ENCODE results near the gene GNB1L. TPM values are rescaled to one million over a fixed set of nuclear protein-coding genes. Genes with fewer than 3 reads are reported as not detected.

GNB1L gene
- total RNA-seq (2014; rRNA removed) (27.0 and 28.8 TPM in 2 replicates), Bru-seq, nascent RNA (percentile 51 among the genes with signal in this experiment), BruChase-seq, experiment 1, labeled RNA remaining after a 6-hour chase (percentile 70 among the genes with signal in this experiment), BruChase-seq, experiment 2, labeled RNA remaining after a 2-hour chase (percentile 68 among the genes with signal in this experiment)
- long read RNA-seq, full-length matches to known transcripts: 18 of 33 reads
- long read RNA-seq, partial matches to known transcripts: 1 of 33 reads
- long read RNA-seq, other reads (novel, unspliced or antisense): 14 of 33 reads

- TF ChIP-seq EZH2 (IDR thresholded peaks at IDR 0.05; ENCODE audit: low read length, unreplicated experiment): no peak
- peak; percentile 89 for TF ChIP-seq EZH2phosphoT487 (IDR thresholded peaks at IDR 0.05; ENCODE audit: borderline replicate concordance, low read length)
- TF ChIP-seq CTCF (conservative IDR thresholded peaks at IDR 0.05; ENCODE audit: low read depth, low read length): no peak
- TSS peak; percentile 49 for BruUV-seq (replicated peaks)
Observed at GRCh38 chr22:19854778-19855503, at the start of gene GNB1L, which contains the start of gene RTL10. GNB1L (minus strand) TSS chr22:19854874; CDS start chr22:19821355, 33,519 bp downstream. RTL10 (minus strand) TSS chr22:19854874; CDS start chr22:19852261, 2,613 bp downstream.

GRCh38 chr22:19904174-19904856 is 49.6 kb upstream of the GNB1L start:
- Histone ChIP-seq H3K36me3 (ENCODE audit: low read depth, low read length) (no peaks in the 10 kb centered on the region), H3K4me2 (ENCODE audit: low read length) (no peak overlapping the region), H3K9ac (ENCODE audit: low read length) (no peak overlapping the region), H3K9me2 (replicated peaks; ENCODE audit: low read length) (no peaks in the 10 kb centered on the region), H3K27me3 (ENCODE audit: low read length) (no peaks in the 10 kb centered on the region), H2AFZ (ENCODE audit: low read length) (no peak overlapping the region), H3K4me3 (ENCODE audit: low read length) (no peak overlapping the region), H3K79me2 (ENCODE audit: low read length) (no peaks in the 10 kb centered on the region), H4K20me1 (ENCODE audit: low read length) (no peaks in the 10 kb centered on the region), H3F3A (ENCODE audit: low read length, unreplicated experiment) (no peaks in the 10 kb centered on the region), H3K9me3 (ENCODE audit: low read length) (no peaks in the 10 kb centered on the region), H3K4me1 (ENCODE audit: insufficient read depth, low read length) (no peaks in the 10 kb centered on the region), H3K27ac (ENCODE audit: low read length) (no peak overlapping the region)
- BruUV-seq (replicated peaks): no TSS peak
- ChIA-PET CTCF (no interaction called here), POLR2A (ENCODE audit: unreplicated experiment) (no interaction called here)
- TF ChIP-seq CTCF (conservative IDR thresholded peaks at IDR 0.05; ENCODE audit: low read depth, low read length) (no peak), EZH2phosphoT487 (IDR thresholded peaks at IDR 0.05; ENCODE audit: borderline replicate concordance, low read length) (no peak), EZH2 (IDR thresholded peaks at IDR 0.05; ENCODE audit: low read length, unreplicated experiment) (no peak)
- intact Hi-C loops (cut with micrococcal nuclease): no loop called here
- DNase-seq (no peak), ATAC-seq (no peak)

More at GRCh38 chr22:19854778-19855503, at the start of gene GNB1L, which contains the start of gene RTL10:
- H3K4me3 ChIP-seq (ENCODE audit: low read length): peak within 1 kb of the TSS; percentile 96
- H3K4me1 ChIP-seq (ENCODE audit: insufficient read depth, low read length): peaks cover 44% of the 10 kb centered on the region
- H3K9me3 ChIP-seq (ENCODE audit: low read length): no peaks in the 10 kb centered on the region
- no peaks in the 10 kb centered on the region for H3K9me2 ChIP-seq (replicated peaks; ENCODE audit: low read length)
- H3K36me3 ChIP-seq (ENCODE audit: low read depth, low read length): peaks cover 10% of the 10 kb centered on the region; the same call in 1 of the 2 replicates
- DNase-seq: peak; percentile 95
- H3K27me3 ChIP-seq (ENCODE audit: low read length): no peaks in the 10 kb centered on the region
- no peaks in the 10 kb centered on the region for H3F3A ChIP-seq (ENCODE audit: low read length, unreplicated experiment)
- intact Hi-C loops (cut with micrococcal nuclease): loop anchor here (10.0 kb wide), 1 partner anchor 90 kb away; the partner anchor contains the start of gene TBX1
- CTCF ChIA-PET: no interaction called here
- POLR2A ChIA-PET (ENCODE audit: unreplicated experiment): interaction anchor here (0.7 kb wide), 1 partner anchor 99 kb away, joined by 3 read pairs; no protein-coding TSS in a partner anchor
- H3K27ac ChIP-seq (ENCODE audit: low read length): peak within 1 kb of the TSS; percentile 71
- peak within 1 kb of the TSS; percentile 95 for H3K9ac ChIP-seq (ENCODE audit: low read length)
- peaks cover 21% of the 10 kb centered on the region for H4K20me1 ChIP-seq (ENCODE audit: low read length)
- peak within 1 kb of the TSS; percentile 99 for H3K4me2 ChIP-seq (ENCODE audit: low read length)
- peak within 1 kb of the TSS; percentile 79 for H2AFZ ChIP-seq (ENCODE audit: low read length)
- H3K79me2 ChIP-seq (ENCODE audit: low read length): peaks cover 61% of the 10 kb centered on the region
- peak; percentile 83 for ATAC-seq
